Stimulated activated CD4-positive, alpha-beta T cell treated with anti-CD3 and anti-CD28 coated beads, Interleukin-1b, Interleukin-23, amount 100 ng/mL, for 4 hours (primary cell): ENCODE measurements around the gene SDK1.

Experiments used
- DNase-seq, 2 donors: peaks; one replicate each; pipeline ENCODE4 v3.0.0-alpha.2; 2020; ENCODE audit warnings: low read depth in 2 of 2

Gene SDK1

DNA sequence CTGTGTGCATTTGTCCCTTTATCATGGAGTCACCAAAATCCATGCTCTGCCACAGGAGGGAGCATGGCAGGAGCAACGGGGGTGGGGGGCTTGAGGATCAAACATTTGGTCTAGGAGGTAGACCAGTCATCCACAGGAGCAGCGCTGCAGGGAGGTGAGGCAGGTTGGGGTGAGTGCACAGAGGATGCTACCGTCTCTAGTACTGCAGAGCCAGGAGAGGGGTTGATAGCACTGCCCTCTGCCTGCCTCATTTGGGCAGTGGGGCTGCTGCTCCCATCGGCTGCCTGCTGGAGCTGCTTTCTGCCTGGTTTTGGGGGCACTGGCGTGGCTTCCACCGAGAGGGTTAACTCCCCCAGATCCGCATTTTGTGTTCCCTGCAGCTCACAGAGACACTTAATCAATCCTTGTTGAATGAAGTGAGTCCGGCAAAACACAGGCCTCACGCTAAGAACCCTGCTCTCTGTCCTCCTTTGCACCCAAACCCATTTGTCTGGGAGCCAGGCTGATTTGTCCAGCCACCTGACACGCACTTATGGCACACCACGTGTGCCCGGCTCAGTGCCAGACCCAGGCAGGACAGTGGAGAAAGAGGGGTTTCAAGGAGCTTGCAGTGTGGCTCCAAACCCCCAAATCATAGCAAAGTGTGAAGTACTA lies 854.0 kb downstream of the SDK1 start:
- no peak for DNase-seq

DNA sequence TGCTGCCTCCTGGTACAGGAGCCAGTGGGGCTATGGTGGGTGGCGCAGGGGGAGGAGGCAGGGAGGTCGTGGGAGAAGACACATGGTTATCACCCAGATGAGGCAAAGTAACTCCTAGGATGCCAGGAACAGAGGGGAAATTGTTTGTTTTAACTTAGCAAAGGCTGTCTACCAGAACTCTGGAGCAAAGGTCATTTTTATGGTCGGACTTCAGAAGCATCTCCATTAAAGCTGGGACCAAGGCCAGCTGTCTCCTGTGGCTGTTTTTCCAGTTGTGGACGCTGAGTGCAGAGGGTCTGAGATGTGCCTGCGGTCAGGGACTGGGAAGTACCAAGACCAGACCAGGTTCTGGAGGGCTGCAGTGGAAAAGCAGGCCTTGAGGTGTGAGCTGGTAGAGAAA lies 855.1 kb downstream of the SDK1 start:
- DNase-seq: no peak

DNA sequence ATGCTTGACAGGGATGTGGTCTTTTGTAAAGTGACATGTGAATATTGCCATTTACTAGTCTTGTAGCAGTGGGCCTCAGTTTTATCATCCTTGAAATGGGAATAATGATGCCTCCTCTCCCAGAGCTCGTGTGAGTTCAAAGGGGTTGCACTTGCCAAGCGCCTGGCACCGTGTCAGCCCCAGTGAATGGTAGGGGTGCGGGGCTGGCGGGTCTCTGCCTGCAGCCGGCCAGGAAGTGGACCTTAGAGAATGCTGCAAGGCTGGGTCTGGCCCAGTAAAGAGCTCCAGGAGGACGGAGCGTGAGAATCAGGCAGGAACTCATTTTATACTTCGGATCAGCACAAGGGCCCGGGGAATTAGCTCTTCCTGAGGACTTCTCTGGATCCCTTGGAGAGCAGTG lies 856.6 kb downstream of the SDK1 start:
- DNase-seq: no peak

- DNase-seq: no peak
These were observed 857.5 kb downstream of the SDK1 start for GRCh38 chr7:4158441-4159153.

GRCh38 chr7:4159154-4159501 lies 858.1 kb downstream of the SDK1 start:
- DNase-seq: no peak

GRCh38 chr7:4159761-4160554 lies 858.9 kb downstream of the SDK1 start:
- DNase-seq: no peak

DNA sequence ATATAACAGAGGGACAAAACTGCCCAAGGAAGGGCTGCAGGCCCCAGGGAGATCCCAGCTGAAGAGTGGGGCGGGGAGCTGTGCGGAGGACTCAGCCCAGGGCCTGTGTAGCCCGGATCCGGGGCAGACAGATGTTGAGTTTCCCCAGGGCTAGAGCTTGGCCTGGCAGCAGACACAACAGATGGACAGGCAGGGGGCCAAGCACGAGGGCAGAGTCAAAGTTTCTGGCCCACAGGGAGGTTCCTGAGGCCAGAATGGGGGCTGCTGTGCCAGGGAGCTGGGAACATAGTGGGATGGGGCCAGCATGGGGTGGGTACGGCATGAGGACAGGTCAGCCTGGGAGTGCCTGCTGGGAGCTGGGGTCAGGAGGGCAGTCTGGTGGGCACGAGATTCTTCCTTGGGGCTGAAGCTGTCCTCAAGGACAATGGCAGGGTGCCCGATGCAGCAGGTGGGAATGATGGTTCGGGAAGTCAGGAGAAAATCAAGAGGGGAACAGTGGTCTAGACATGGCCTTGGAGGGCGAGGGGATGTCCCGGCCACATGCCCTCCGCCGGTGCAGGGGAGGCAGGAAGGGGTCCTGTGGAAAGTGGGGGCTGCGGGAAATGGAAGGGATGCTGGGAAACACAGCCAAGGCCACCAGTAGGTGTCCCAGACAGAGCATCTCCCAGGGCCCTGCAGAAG lies 862.0 kb downstream of the SDK1 start:
- no peak for DNase-seq

GRCh38 chr7:4163565-4164203 lies 862.6 kb downstream of the SDK1 start:
- DNase-seq: no peak

GRCh38 chr7:4164556-4164955 lies 863.5 kb downstream of the SDK1 start:
- no peak for DNase-seq

GRCh38 chr7:4166340-4166739 lies 865.3 kb downstream of the SDK1 start:
- no peak for DNase-seq

GRCh38 chr7:4166807-4167206 lies 865.8 kb downstream of the SDK1 start:
- no peak for DNase-seq

- DNase-seq: no peak
These were observed 866.4 kb downstream of the SDK1 start for GRCh38 chr7:4167385-4167910.

GRCh38 chr7:4168041-4168440 lies 867.0 kb downstream of the SDK1 start:
- no peak for DNase-seq

- DNase-seq: no peak
These were observed 867.5 kb downstream of the SDK1 start for GRCh38 chr7:4168541-4168940.

DNA sequence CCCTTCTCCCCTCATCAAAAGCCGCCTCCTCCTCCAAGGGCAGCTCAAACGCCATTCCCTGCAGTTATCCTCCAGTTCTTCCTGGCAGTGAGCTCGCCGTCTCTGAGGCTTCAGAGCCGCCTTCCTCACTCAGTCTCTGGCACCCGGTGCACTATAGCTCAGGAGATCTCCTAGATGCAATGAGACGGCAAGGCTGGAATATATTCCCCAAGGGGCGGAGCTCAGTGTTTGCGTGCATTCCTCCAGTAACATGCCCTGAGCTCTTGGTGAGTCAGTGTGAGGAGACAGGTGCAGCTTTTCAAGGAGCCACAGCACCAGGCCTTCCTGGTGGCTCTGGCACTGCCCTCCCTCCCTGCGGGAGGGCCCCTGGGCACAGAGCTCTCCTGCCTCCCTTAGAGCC lies 868.4 kb downstream of the SDK1 start:
- no peak for DNase-seq

GRCh38 chr7:4170997-4171786 lies 870.1 kb downstream of the SDK1 start:
- DNase-seq: no peak

- DNase-seq: no peak
These were observed 871.8 kb downstream of the SDK1 start for GRCh38 chr7:4172883-4173282.

- no peak for DNase-seq
These were observed 872.6 kb downstream of the SDK1 start for GRCh38 chr7:4173615-4174014.

- DNase-seq: no peak
These were observed 873.0 kb downstream of the SDK1 start for GRCh38 chr7:4174016-4174415.

DNA sequence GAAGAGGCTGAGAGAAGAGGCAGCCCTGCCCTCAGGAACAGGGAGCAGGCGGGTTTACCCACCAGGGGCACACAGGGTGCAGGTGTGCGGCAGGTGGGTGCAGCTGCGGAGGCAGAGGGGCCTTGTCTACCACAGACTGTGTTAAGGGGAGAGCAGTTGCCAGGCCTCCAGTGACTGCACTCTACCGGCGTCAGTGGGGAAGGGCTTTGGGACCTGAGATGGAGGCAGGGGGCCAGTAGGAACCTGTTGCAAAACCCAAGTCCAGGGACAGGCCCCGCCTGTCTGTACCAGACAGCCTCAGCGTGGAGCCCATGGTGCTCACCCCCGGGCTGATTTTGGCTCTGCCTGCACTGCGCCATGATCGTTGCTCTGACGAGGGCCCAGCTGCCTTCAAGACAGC lies 873.4 kb downstream of the SDK1 start:
- no peak for DNase-seq

GRCh38 chr7:4174884-4175283 lies 873.8 kb downstream of the SDK1 start:
- no peak for DNase-seq
